Epithelial cell of proximal tubule (primary cell): ENCODE results near the gene TBC1D26. TPM values are rescaled to one million over a fixed set of nuclear protein-coding genes. Genes with fewer than 3 reads are reported as not detected.
"Not testable (repeated sequence)": the region's sequence is repeated elsewhere in the genome, so short reads cannot be mapped to it uniquely, and the experiment has no call there.

Source experiments
- DNase-seq: peaks from one replicate; pipeline ENCODE4 v3.0.0-alpha.2; 2011; ENCODE audit warnings: low read depth
- H3K4me3 ChIP-seq: 2 replicates; pipeline ENCODE4 v1.5.1; 2011; ENCODE audit warnings: low read depth, mild to moderate bottlenecking, low read length
- total RNA-seq: library from RNA; depleted of rRNA; stranded (reverse); fragments of >200 nt; gene quantifications from 2 replicates; pipeline ENCODE4 v1.2.3, GENCODE V29; 2015
- TF ChIP-seq, protein P1 (sequence below): conservative IDR thresholded peaks from 2 replicates; pipeline ENCODE4 v1.5.1; 2012; ENCODE audit warnings: low read depth, mild to moderate bottlenecking, low read length

TBC1D26 gene
- total RNA-seq, 1 donor from 2014 or later = not detected

DNA sequence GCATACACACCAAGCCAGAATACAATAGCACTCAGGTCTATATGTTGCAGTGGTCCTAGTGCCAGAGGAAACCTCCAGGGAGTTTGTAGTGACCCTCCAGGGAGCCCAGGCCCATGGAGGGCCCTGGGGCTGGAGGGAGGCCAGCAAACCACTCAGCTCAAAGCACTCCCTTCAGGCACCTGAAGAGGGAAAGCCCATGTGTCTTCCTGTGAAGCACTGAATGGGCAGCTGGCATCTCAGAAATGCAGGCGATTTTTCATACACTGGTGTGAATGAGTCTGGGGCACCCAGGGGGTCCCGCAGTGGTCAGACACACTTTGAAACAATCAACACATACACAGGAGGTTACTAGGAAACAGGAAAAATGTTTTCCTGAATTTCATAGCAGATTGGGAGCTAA lies 12.8 kb downstream of the TBC1D26 start:
- no peak for DNase-seq
- TF ChIP-seq, protein P1, sequence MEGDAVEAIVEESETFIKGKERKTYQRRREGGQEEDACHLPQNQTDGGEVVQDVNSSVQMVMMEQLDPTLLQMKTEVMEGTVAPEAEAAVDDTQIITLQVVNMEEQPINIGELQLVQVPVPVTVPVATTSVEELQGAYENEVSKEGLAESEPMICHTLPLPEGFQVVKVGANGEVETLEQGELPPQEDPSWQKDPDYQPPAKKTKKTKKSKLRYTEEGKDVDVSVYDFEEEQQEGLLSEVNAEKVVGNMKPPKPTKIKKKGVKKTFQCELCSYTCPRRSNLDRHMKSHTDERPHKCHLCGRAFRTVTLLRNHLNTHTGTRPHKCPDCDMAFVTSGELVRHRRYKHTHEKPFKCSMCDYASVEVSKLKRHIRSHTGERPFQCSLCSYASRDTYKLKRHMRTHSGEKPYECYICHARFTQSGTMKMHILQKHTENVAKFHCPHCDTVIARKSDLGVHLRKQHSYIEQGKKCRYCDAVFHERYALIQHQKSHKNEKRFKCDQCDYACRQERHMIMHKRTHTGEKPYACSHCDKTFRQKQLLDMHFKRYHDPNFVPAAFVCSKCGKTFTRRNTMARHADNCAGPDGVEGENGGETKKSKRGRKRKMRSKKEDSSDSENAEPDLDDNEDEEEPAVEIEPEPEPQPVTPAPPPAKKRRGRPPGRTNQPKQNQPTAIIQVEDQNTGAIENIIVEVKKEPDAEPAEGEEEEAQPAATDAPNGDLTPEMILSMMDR = no peak
- H3K4me3 ChIP-seq = no peak overlapping the region

DNA sequence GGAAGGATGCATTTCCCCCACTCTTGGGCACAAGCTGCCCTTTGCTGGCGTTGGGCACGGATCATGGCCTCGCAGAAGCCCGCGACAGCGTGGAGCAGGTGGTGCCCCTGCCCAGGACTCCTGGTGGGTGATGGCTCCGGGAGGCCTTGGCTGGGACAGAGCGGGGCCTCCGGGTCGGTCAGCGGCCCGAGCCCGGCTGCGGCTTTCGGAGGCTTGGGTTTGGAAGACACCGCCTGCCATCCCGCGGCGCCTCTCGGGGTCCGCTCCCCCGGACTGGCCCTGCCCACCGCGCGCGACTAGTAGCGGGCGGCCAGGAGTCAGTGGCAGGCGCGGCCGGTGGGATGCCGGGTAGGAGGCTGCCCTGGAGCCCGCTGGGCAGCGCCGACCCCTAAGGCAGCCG lies 17.3 kb downstream of the TBC1D26 start:
- not testable (repeated sequence) for H3K4me3 ChIP-seq, DNase-seq

DNA sequence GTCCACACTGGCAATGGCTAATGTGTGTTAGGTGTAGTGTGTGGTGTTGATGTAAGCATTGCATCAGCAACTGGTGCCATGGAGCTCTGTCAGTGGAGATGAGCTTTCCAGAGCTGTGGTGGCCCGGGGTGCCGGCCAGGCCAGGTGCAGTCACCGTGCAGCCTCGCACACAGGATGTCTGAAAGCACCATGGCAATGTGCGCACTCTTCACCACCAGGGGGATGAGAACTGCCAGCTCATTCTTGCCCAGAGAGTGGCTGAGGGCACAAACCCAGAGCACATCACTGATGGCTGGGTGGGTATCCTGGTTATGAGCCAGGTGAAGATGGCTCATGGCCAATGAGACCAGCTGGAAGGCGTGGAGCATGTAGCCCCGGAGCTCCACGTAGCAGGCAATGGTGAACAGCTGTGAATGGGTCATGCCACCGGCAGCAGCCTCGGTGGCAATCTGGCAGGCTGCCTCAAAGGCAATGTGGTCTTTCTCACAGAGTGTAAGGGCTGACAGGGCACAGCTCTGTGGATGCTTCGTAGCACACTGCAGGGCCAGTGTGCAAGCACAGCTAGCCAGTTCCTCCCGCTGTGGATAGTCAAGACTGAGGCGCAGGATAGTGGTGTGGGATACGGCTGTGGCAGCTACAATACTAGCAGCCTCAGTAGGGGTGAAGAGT lies 36.9 kb downstream of the TBC1D26 start:
- not testable (repeated sequence) for DNase-seq, H3K4me3 ChIP-seq

DNA sequence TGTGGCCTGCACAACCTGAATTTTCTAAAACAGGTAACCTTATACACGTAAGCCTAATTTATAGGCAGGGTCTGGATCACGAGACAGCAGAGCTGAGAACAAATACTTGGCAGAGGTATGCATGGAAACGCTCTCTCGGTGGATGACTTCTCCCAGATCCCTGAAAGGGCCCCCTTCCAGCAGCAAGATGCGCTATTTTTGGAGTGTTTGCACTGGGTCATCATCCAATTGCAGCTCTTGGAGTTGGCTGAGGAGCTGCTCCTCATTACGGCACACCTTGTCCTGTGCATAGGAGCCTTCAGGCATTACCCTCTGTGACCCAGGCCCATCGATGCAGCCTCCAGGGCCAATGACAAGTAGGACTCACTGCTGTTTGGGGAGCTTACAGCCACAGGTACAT lies 38.6 kb downstream of the TBC1D26 start:
- H3K4me3 ChIP-seq, DNase-seq: not testable (repeated sequence)

DNA sequence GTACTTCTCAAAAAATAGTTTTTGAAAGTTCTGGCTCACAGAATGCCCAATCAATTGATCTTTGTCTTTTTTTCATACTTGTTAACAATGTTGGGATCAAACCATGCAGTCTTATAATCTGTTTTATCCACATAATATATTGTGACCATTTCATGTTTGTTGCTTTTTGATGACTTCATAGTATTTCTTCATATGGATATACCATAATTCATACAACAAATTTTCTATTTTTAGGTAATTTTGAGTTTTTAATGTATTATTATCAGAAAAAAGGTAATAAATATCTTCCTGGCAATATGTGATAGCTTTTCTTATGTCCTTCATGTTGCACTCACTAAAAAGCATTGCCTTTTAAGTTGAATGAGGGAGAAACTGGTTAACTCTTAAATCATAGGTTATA lies 44.8 kb downstream of the TBC1D26 start:
- TF ChIP-seq, protein P1 = no peak
- DNase-seq = no peak
- H3K4me3 ChIP-seq = no peak overlapping the region

DNA sequence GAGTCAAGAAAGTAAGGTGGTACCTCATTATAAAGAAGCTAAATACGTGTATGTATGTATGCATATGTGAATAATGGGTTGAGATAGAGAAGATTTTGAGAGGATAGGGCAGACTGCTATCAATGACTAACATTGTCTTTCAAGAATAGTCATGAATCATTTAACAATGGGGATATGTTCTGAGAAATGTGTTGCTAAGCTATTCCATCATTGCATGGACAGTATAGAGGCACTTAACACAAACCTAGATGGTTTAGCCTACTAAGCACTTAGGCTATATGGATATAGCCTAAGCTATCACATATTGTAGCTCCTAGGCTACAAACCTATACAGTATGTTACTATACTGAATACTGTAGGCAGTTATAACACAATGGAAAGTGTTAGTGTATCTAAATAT lies 45.2 kb downstream of the TBC1D26 start:
- no peak overlapping the region for H3K4me3 ChIP-seq
- TF ChIP-seq, protein P1 = no peak
- DNase-seq = no peak

DNA sequence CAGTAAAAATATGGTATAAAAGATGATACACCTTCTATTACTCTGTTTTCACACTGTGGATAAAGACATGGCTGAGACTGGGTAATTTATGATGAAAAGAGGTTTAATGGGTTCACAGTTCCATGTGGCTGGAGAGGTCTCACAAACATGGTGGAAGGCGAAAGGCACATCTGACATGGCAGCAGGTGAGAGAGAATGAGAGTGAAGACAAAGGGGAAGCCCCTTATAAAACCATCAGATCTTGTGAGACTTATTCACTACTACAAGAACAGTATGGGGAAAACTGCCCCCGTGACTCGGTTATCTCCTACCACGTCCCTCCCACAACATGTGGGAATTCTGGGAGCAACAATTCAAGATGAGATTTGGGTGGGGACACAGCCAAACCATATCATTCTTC lies 45.6 kb downstream of the TBC1D26 start:
- no peak overlapping the region for H3K4me3 ChIP-seq
- TF ChIP-seq, protein P1 = no peak
- DNase-seq = no peak

DNA sequence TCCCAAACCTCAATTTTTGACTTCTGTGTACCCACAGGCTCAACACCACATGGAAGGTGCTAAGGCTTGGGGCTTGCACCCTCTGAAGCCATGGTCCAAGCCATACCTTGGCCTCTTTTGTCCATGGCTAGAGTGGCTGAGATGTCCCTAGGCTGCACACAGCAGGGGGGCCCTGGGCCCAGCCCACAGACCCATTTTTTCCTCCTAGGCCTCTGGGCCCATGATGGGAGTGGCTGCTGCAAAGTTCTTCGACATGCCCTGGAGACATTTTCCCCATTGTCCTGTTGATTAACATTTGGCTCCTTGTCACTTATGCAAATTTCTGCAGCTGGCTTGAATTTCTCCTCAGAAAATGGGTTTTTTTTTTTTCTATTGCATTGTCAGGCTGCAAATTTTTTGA lies 47.0 kb downstream of the TBC1D26 start:
- TF ChIP-seq, protein P1 = no peak
- DNase-seq = no peak
- no peak overlapping the region for H3K4me3 ChIP-seq

DNA sequence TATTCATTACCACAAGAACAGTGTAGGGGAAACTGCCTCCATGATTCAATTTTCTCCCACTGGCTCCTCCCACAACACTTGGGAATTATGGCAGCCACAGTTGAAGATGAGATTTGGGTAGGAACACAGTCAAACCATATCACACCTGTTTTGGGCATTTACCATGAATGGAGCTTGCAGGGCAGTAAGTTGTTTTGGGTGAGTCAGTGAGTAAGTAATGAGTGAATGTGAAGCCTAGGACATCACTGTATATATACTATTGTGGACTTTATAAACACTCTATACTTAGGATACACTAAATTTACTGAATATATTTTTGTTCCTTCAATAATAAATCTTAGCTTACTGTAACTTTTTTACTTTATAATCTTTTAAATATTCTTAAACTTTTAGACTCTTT lies 48.1 kb downstream of the TBC1D26 start:
- TF ChIP-seq, protein P1 = no peak

More for the DNA sequence above, 48.1 kb downstream of the TBC1D26 start:
- no peak overlapping the region for H3K4me3 ChIP-seq
- DNase-seq = no peak
